Neural crest cell (in vitro differentiated cells): Measurements from ENCODE around the gene FRG2C. TPM values are rescaled to one million over a fixed set of nuclear protein-coding genes. Genes with fewer than 3 reads are reported as not detected.
"Not testable (repeated sequence)": the region's sequence is repeated elsewhere in the genome, so short reads cannot be mapped to it uniquely, and the experiment has no call there.

Experiments
- DNase-seq: peaks from one replicate; pipeline ENCODE4 v3.0.0; 2021; ENCODE audit warnings: low read depth, mixed read lengths, low spot score
- H3K27ac Mint-ChIP-seq: one replicate; pipeline ENCODE4 v1.8.0; 2021; ENCODE audit warnings: mild to moderate bottlenecking, mixed read lengths; ENCODE audit not compliant: unreplicated experiment
- H3K27me3 Mint-ChIP-seq: 2 replicates; pipeline ENCODE4 v1.8.0; 2021; ENCODE audit warnings: low read depth, mild to moderate bottlenecking, mixed read lengths
- H3K36me3 Mint-ChIP-seq: 2 replicates; pipeline ENCODE4 v1.8.0; 2021; ENCODE audit warnings: low read depth, mild to moderate bottlenecking, mixed read lengths
- H3K4me1 Mint-ChIP-seq: 2 replicates; pipeline ENCODE4 v1.8.0; 2021; ENCODE audit warnings: mixed read lengths
- H3K4me3 Mint-ChIP-seq: one replicate; pipeline ENCODE4 v1.8.0; 2021; ENCODE audit warnings: mild to moderate bottlenecking, mixed read lengths
- H3K9me3 Mint-ChIP-seq: 2 replicates; pipeline ENCODE4 v1.8.0; 2021; ENCODE audit warnings: mixed read lengths
- CTCF ChIP-seq: fragments of 200-600 bp; sonication (generic); conservative IDR thresholded peaks from 2 replicates; pipeline ENCODE4 v1.5.0; 2021; ENCODE audit warnings: antibody characterized with exemption, mild to moderate bottlenecking
- total RNA-seq: library from RNA; stranded (reverse); gene quantifications from 2 replicates; pipeline ENCODE4 v1.2.1, GENCODE V29; 2021

The FRG2C gene
- total RNA-seq, 1 donor from 2014 or later, result not detected

GRCh38 chr3:75668759-75669347 lies 4.7 kb downstream of the FRG2C start:
- peak; percentile 61 for DNase-seq
- not testable (repeated sequence) for H3K4me3 Mint-ChIP-seq, H3K27ac Mint-ChIP-seq, H3K9me3 Mint-ChIP-seq
- Mint-ChIP-seq H3K4me1 (peaks cover 28% of the 10 kb centered on the region), H3K36me3 (peaks cover 13% of the 10 kb centered on the region), H3K27me3 (peaks cover 98% of the 10 kb centered on the region)

- Mint-ChIP-seq H3K4me3 (peak overlapping the region; percentile 90), H3K4me1 (peaks cover 28% of the 10 kb centered on the region), H3K27me3 (peaks cover 98% of the 10 kb centered on the region), H3K36me3 (peaks cover 20% of the 10 kb centered on the region)
- peak; percentile 9 for DNase-seq
- H3K27ac Mint-ChIP-seq, H3K9me3 Mint-ChIP-seq: not testable (repeated sequence)
- peak; percentile 18 for TF ChIP-seq CTCF
These were observed 5.5 kb downstream of the FRG2C start for GRCh38 chr3:75669348-75670297.

- peaks cover 91% of the 10 kb centered on the region for H3K27me3 Mint-ChIP-seq
- H3K27ac Mint-ChIP-seq, H3K9me3 Mint-ChIP-seq: not testable (repeated sequence)
- H3K4me3 Mint-ChIP-seq, result peak overlapping the region; percentile 90
- H3K36me3 Mint-ChIP-seq, result peaks cover 22% of the 10 kb centered on the region
- H3K4me1 Mint-ChIP-seq, result peaks cover 28% of the 10 kb centered on the region
- DNase-seq, result peak; percentile 15
These were observed 6.5 kb downstream of the FRG2C start for GRCh38 chr3:75670298-75671286.

GRCh38 chr3:75671287-75672139 lies 7.4 kb downstream of the FRG2C start:
- peaks cover 87% of the 10 kb centered on the region for H3K27me3 Mint-ChIP-seq
- peaks cover 26% of the 10 kb centered on the region for H3K36me3 Mint-ChIP-seq
- DNase-seq, H3K9me3 Mint-ChIP-seq, H3K27ac Mint-ChIP-seq: not testable (repeated sequence)
- peaks cover 28% of the 10 kb centered on the region for H3K4me1 Mint-ChIP-seq
- H3K4me3 Mint-ChIP-seq, result peak overlapping the region; percentile 90

GRCh38 chr3:75672140-75672775 lies 8.1 kb downstream of the FRG2C start:
- Mint-ChIP-seq H3K9me3 (peaks cover 10% of the 10 kb centered on the region), H3K36me3 (peaks cover 26% of the 10 kb centered on the region), H3K4me1 (peaks cover 28% of the 10 kb centered on the region), H3K4me3 (peak overlapping the region; percentile 90), H3K27me3 (peaks cover 80% of the 10 kb centered on the region)
- peak; percentile 38 for TF ChIP-seq CTCF
- not testable (repeated sequence) for H3K27ac Mint-ChIP-seq
- peak; percentile 55 for DNase-seq

GRCh38 chr3:75683965-75684364 lies 19.8 kb downstream of the FRG2C start:
- H3K27ac Mint-ChIP-seq, H3K9me3 Mint-ChIP-seq, H3K36me3 Mint-ChIP-seq, DNase-seq, H3K4me1 Mint-ChIP-seq, H3K4me3 Mint-ChIP-seq, H3K27me3 Mint-ChIP-seq: not testable (repeated sequence)
